Heart left ventricle (tissue), 13 donors: ENCODE measurements around the gene MYLK4.

Experiments
- POLR2A ChIP-seq, 2 donors: fragments of 450-650 bp; IDR thresholded peaks; one replicate each; pipeline ENCODE4 v1.6.1; 2017; ENCODE audit warnings: antibody characterized with exemption in 2 of 2, mild to moderate bottlenecking in 2 of 2, moderate library complexity in 2 of 2
- TF ChIP-seq, protein P1 (sequence below), 12 donors: fragments of 200-600 bp; sonication (generic) in 4 of 12; IDR thresholded peaks; one replicate each; pipeline versions ENCODE4 v1.5.0 to v1.8.0; 2018 to 2022; ENCODE audit warnings: antibody characterized with exemption in 12 of 12, mild to moderate bottlenecking in 5 of 12
- donor health status: ischemic (EF 13 %, LVEDD 7.1; RV severe dilation, severe dysfunction).
- donor health status: DM: no; HTN: yes; CAD: no.
- donor health status: DM: no; HTN: no; CAD: no.
- donor health status: ischemic (EF 25% LVEDD 6.9; RV normal size, moderate dysfunction).
- donor health status: ischemic (EF 25% LVEDD 5.7; RV mildly dilated, moderate dysfunction).
- donor health status: ischemic (EF 35%, LVEDD 5.7; RV mildly dilated, moderate dysfunction).
- donor health status: nonischemic (EF 11% LVEDD 7.7; RV severe dilation, severe dysfunction).
- donor health status: DM: yes; HTN: yes; CAD: no.
- donor health status: PGD.
- donor health status: ischemic (EF 29% LVEDD 5.4; RV normal size, mild dysfunction).
- donor health status: nonischemic (EF 23%, LVEDD 6.1; RV moderate dilation, normal function).

DNA sequence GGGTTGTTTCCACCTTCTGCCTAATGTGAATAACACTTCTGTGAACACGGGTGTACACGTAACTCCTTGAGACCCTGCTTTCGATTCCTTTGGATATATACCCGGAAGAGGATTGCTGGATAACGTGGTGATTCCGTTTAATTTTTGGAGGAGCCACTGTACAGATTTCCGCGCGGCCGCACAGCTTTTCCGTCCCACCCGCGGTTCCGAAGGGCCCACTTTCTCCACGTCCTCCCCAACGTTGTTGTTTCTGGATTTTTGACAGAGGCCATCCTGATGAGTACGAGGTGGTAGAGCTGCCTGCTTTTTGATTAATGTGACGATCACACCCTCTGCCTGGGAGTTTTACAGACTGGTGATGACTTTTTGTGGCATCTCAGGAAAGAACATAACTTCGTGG, 114.0 kb downstream of the MYLK4 start:
- TF ChIP-seq, protein P1, sequence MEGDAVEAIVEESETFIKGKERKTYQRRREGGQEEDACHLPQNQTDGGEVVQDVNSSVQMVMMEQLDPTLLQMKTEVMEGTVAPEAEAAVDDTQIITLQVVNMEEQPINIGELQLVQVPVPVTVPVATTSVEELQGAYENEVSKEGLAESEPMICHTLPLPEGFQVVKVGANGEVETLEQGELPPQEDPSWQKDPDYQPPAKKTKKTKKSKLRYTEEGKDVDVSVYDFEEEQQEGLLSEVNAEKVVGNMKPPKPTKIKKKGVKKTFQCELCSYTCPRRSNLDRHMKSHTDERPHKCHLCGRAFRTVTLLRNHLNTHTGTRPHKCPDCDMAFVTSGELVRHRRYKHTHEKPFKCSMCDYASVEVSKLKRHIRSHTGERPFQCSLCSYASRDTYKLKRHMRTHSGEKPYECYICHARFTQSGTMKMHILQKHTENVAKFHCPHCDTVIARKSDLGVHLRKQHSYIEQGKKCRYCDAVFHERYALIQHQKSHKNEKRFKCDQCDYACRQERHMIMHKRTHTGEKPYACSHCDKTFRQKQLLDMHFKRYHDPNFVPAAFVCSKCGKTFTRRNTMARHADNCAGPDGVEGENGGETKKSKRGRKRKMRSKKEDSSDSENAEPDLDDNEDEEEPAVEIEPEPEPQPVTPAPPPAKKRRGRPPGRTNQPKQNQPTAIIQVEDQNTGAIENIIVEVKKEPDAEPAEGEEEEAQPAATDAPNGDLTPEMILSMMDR (IDR thresholded peaks at IDR 0.05) = no peak
- no peak for TF ChIP-seq POLR2A (IDR thresholded peaks at IDR 0.05)
